ENCODE results near the gene IGHMBP2.
"Not testable (repeated sequence)": the region's sequence is repeated elsewhere in the genome, so short reads cannot be mapped to it uniquely, and the experiment has no call there.

IGHMBP2 gene

DNA sequence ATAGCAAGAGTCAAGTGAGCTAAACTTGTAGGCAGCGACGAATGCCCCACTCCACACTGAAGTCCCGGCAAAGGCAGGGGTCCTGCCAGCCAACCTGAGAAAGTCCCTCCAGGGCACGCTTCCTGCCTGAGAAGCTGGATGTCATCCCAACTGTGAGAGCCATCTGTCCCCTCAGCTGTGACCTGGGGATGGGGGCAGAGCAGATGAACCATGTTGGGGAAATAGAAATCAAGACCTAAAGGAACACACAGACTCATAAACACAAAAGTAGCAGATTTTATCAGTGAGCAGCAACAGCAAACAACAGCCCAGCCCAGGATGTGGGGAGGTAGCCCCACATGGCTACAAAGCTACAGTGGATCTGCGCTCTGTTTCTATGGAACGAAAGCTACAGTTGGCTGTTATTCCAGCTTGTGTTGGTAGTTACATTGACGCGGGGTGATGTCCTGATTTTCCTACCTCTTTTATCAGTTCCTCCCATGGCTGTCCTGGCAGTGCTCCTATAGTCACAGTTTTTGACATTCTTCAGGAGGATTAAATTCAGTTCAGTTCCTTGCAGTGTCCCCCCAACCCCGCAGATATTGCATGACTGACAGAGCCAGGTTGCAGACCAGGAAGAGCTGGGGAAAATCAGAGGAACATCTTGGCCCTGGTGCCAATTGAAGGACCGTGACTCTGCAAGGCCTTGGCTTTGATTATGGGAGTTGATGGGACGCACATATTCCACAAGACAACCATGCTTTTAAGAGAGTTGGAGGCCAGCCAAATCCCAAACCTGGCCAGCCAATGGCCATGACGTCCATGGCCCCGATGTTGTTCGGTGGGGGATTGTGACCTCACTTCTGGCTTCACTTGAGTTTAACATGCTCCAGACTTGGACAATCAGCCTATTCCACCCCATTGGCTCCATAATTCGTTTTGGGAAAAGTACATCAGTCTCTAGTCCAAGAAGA lies 62.5 kb downstream of the IGHMBP2 start:
- no peak for DNase-seq

DNA sequence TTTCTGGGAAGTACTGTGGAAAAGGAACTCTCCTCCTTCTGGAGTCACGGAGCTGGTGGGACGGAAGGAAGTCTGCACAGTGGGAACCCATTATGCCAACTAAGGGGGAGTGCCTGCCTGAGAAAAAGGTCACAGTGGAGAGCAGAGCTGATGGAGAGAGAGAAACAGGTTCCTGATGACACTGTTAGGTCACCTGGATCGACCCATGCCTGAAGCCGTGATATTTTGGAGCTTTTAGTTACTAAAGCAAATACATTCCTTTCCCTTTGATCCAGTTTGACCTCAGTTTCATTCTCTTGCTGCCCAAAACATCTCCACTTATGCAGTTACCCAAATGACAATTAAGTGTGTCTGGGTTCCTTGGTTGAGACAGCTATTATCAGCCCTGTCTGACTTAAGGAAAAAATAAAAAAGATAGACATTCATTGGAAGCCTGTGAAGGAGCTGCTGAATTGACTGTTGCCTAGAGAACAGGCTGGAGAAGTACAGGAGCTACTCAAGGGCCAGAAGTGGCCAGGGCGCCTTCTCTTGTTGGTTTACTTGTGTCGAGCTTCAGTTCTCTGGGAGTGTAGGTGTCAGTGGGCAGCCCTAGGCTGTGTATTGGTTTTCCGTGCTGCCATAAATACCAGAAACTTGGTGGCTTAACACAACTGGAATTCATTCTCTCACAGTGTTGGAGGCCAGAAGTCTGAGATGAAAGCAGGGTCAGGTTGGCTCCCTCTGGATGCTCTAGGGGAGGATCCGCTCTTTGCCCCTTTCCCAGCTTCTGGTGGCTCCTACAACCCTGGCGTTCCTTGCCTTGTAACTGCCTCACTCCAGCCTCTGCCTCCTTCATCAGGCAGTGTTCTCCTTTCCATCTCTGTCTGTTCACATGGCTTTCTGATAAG lies 63.4 kb downstream of the IGHMBP2 start:
- DNase-seq = no peak

DNA sequence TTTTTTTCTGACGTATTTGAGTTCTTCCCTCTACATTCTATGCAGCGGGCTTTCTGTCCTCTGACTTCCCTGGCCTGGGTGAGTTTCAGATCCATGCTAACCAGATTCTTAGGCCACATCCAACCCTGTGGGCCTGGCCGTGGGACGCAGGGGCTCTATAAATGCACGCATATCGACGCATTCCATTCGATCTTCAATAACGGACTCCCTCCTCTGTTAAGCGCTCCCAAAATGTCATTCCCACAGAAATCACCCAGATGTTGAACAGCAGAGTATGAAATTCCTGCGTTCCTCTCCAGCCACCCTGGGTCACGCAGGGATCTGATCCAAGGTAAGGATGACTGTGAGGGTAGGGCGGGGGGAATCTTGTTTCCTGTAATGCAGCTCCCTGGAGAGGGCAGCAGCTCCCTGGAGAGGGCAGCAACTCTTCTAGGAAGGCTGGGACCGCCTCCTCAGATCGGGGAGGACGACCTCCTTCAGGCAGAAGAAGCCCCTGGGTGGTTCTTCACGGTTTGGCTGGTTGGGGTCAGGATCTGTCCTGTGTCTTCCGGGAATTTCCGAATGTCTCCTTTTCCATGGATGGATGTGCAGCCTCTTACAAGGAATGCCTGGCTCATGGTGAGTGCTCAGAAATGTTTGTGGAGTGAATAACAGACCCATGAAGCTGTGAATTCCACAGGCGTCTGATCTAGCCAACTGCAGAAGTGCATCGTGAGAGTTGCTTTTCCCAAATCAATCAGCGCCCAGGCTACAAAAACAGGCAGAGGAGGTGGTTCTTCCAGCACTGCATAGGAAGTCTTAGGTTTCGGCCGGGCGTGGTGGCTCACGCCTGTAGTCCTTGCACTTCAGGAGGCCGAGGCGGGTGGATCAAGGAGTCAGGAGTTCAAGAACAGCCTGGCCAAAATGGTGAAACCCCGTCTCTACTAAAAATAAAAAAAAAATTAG lies 64.9 kb downstream of the IGHMBP2 start:
- no peak for DNase-seq

DNA sequence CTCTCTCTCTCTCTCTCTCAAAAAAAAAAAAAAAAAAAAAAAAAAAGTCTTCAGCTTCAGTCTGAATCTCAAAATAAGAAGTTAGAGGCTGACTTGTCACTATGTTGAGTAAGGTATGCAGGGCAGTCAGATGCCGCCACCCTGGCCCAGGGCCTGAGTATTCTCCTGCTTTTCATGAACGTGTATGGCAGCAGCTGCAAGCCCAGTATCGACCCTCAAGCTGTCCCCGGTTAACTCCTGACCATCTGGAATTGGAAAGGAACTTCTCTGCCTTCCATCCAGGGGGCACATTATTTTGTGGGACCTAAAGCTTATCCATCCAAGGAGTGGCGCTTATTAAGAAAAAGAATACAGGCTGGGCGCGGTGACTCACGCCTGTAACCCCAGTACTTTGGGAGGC lies 65.7 kb downstream of the IGHMBP2 start:
- DNase-seq = no peak

DNA sequence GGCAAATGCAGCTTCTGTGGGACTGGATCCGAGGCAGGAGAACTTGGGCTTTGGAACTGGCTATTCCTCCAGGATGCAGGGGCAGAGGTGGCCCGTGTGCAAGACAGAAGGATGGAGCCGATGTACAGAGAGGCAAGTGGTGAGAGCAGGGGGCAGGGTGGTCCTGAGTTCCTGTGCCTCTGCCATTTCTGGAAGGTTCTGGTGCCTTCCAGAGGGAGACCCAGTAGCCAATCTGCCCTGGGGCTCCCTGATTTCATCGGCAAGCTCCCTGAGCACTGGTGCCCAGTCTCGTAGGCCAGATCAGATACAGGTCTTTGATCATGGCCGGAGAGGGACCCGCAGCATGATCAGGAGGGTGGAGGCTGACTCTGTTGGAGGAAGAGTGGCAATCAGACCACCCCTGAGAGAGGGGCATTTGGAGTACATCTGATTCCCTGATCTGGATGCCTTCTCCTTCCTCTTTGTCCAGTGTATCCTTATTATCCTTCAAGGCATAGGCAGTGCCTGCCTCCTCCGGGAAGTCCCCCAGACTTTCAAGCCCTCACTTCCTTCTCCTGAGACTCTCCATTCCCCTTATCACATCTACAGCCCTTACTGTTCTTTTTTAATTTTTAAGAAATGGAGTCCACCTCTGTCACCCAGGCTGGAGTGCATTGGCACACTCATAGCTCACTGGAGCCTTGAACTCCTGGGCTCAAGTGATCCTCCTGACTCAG lies 67.4 kb downstream of the IGHMBP2 start:
- DNase-seq = no peak

DNA sequence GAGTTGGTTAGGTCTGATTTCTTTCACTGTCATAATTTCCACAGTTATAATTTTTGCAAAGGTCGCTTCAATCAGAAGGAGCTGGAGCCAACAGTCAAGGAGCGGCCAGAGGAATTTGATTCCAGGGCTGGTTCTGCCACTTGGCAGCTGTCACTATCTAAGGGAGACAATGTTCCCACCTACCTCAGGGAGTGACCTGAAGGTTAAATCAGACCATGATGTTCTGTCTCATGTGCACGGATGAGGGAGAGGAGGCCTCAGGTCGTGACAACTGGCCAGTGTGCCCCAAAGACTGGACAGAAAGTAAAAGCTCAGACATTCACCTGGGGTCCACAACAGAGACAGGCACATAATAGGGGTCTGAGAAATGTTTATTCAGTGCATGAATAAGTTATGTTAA lies 69.5 kb downstream of the IGHMBP2 start:
- DNase-seq = no peak

DNA sequence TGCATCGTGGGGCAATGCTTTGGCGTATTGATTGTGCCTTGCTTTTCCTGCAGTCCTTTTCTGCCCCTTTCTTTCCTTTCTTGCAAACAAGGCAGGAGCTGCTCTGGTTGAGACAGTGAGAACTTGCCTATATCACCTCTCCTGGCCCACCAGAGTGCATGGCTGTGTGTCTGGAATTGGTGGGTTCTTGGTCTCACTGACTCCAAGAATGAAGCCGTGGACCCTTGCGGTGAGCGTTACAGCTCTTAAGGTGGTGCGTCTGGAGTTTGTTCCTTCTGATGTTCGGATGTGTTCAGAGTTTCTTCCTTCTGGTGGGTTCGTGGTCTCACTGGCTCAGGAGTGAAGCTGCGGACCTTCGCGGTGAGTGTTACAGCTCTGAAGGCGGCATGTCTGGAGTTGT lies 70.0 kb downstream of the IGHMBP2 start:
- DNase-seq = not testable (repeated sequence)

DNA sequence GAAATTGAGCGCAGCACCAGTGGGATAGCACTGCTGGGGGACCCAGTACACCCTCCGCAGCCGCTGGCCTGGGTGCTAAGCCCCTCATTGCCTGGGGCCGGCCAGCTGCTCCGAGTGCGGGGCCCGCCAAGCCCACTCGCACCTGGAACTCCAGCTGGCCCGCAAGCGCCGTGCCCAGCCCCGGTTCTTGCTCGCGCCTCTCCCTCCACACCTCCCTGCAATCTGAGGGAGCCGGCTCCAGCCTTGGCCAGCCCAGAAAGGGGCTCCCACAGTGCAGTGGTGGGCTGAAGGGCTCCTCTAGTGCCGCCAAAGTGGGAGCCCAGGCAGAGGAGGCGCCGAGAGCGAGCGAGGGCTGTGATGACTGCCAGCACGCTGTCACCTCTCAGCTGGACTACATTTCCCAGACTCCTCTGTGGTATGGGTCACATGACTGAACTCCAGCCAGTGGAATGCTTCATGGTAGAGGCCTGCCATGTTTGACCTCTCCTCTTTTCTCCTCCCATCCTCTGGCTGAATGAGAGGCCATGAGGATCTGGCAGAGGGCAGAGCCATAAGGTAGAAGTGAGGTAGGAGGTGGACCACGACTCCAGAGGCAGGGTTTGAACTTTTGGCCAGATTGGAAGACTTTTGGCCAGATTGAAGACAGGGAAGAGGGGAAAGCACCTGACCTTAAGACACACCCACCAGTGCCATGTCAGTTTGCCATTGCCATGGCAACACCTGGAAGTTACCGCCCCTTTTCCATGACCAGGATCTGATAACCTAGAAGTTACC lies 70.9 kb downstream of the IGHMBP2 start:
- no peak for DNase-seq

DNA sequence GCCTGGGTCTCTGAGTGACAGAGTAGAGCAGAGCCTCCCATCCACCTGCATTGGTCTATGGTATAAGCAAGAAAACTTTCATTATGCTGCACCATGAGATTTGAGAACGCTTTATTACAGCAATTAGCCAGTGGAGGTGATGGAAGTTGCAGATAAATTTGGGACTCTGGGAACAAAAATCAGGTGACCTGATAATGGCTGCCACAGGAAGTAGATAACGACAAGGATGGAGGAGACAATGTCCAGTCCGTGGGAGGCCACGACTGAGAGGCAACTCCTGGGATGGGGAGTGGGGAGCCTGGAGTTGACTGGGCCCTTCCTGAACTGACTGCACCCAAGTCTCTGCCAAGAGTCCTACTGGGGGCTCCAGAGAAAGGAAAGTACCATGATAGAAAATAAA lies 72.4 kb downstream of the IGHMBP2 start:
- no peak for DNase-seq

DNA sequence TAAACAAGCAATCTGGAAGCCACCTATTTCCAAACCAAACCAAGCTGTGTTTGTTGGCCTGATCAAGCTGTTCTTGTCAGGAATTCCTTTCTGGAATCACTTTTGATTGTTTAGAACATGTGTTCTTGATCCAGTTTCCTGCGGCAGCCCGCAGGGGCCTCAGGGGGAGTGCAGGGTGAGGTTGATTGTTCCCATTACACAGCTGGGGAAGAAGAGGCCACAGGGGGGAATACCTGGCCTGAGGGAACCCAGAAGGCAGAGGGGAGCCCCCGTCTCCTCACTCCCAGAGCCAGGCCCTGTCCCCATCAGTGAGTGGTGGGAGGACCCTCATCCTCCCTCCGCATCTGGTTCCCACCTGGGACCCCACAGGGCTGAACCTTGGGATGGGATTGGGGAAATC lies 72.9 kb downstream of the IGHMBP2 start:
- DNase-seq = no peak

DNA sequence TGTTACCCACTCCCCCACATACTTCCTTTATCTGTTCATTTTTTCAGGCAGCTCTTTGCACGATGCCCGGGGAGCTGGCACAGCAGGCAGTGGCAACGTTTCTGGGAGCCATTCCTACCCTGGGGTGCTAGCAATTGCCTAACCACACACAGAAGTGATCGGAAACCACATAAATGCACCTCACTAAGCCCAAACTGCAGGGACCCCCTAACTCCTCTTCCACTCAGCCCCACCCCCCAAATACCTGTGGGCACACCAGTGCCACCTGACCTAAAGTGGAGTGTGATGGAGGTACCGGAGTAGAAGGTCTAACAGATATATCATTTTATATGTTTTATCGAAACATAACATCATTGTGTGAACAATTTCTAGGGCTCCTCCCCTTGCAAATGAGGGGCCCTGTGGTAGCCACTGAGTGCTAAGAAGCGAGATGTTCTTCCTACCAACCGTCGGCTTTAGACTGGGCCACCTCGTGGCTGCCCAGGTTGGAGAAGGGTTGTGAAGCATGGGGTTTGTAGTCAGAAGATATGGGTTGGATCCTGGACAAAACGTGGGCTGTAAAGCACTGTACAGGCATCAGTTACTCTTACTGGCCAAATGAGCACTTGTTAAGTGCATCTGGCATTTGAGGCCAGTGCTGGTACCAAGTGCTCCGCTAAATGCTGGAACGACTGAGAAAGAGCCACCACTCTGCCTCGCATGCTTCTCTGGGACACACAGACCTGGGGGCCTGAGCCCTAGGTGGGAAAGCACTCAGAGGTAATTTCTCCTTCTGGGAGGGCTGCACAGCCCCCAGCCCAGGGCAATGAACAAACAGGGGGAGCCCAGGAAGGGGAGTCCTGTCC lies 74.3 kb downstream of the IGHMBP2 start:
- no peak for DNase-seq

DNA sequence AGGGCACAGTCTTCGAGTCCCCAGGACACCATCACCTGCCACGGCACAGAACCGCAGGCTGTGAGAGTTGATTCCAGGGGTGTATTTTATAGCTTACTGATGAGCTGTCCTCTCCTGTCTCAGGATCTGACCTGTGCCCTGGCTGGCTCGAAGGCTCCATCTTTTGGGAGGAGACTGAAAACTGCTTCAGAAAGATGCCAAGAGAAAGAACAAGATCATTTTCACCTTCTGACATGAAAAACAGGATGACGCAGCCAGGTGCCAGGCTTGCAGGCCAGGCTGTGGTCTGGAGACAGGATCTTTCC lies 74.9 kb downstream of the IGHMBP2 start:
- DNase-seq = no peak

DNA sequence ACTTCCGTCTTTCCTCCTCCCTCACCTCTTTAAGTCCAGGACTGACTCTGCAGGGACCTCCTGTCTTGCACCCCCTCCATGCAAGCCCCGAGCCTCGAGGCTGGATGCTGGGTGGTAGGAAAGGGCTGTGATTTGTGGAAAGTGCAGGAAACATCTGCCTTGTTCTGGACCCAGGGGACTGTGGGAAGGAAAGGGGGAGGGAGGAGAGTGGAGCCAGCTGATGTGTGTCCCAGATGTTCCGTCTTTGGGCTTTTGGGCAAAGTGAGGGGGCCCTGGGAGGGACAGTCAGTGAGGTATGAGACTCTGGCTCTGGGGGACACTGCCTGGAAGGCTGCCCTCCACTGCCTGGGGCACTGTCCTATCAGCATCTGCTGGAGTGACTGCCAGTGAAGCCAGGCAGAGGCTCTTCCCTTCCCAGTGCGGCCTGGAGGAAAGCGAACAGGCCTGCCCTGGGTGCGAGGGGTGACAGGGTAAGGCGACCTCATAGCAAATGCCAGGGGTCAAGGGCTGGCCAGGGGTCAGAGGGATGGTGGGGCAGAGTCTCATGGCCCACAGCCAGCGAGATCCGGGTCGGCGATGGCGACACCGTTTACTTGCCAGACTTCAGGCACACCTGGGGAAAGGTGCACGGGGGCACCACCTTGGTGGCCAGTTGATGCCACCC lies 75.4 kb downstream of the IGHMBP2 start:
- no peak for DNase-seq

DNA sequence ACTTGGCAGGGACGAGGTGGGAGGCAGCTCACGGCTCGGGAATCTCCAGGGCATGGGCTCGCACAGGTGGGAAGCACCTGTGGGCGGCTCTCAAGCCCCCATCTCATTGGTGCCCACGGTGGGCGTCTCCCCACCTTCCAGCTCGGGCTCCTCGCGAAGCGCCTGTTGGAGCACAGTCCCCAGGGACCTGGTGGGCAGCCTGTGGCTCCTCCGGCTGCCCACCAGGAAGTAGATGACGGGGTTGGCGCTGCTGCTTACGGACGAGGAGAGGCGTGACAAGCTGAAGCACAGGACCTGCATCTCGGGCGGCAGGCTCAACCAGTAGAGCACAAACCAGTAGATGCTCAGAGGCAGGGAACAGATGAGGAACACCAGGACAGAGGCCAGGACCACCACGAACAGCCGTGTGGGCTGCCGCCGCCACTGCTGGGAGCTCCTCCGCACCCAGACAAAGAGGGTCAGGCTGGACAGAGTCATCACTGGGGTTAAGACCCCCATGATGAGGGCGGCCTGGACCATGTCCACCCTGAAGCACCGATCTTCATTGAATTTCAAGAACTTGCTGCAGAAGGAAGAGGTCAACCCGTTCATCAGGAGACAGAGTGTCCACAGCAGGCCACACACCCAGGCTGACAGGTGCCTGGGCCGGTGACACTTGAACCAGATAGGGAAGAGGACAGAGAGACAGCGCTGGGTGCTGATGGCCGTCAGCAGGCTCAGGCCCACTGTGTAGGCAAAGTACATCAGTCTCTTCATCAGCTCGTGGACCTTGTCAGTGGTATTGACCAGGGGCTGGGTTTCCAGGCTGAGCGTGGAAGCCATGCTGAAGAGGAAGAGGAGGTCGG lies 76.5 kb downstream of the IGHMBP2 start:
- no peak for DNase-seq

DNA sequence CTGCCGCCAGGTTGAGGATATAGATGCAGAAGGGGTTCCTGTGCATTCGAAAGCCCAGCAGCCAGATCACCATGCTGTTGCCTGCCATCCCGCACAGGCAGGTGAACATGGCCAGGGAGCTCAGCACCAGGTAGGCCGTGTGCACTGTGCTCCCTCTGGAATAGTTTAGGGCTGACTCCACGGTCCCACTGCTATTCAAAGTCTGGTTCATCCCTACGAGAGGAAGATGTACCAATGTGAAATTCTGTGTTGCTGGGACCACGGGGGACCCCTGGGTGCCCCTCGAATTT lies 77.0 kb downstream of the IGHMBP2 start, which contains the start of gene MRGPRD:
Gene MRGPRD (minus strand): TSS at position 211 of the 290 bp plus-strand sequence. CDS start 0 bp downstream, at position 211.
- DNase-seq = no peak

DNA sequence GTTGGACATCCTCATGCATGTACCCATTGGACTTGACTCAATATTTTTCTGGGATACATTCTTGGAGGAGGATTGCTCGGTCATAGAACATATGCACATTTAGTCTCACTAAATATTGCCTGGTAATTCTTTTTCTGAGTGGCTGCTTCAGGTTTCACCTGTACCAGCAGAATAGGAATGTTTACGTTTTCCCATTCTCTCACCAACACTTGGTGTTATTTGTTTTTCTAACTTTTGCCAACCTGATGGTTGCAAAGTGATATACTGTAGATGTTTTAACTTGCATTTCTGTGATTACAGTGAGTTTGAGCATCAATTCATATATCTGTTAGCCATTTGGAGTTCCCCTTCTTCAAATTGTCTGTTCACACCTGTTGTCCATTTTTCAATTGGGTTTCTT lies 78.4 kb downstream of the IGHMBP2 start:
- no peak for DNase-seq

DNA sequence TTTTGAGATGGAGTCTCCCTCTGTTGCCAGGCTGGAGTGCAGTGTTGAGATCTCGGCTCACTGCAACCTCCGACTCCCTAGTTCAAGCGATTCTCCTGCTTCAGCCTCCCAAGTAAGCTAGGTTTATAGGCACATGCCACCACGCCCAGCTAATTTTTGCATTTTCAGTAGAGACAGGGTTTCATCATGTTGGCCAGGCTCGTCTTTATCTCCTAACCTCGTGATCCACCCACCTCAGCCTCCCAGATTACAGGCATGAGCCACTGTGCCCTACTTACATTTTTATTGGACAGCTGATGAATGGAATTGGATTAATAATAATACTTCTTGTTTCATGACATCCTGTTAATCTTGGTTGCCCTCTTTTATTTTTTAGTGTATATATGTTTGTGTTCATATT lies 80.1 kb downstream of the IGHMBP2 start:
- DNase-seq = no peak

DNA sequence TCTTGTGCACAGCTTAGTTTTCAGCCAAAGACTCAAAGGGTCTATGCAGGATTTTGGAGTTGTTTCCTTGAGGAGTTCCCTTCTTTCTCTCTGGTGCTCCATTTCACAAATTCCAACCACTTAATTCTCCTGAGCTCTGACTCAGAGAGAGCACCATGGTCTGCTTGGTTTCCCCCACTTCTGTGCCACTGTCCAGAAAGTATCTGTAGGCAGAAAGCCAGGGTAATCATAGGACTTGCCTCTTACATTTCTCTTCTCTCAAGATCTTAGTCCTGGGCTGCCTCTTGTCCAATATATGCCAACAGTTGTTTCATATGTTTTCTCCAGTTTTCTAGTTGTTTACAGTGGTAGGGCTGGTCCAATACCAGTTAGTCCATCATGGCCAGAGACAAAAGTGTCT lies 83.5 kb downstream of the IGHMBP2 start:
- DNase-seq = no peak

DNA sequence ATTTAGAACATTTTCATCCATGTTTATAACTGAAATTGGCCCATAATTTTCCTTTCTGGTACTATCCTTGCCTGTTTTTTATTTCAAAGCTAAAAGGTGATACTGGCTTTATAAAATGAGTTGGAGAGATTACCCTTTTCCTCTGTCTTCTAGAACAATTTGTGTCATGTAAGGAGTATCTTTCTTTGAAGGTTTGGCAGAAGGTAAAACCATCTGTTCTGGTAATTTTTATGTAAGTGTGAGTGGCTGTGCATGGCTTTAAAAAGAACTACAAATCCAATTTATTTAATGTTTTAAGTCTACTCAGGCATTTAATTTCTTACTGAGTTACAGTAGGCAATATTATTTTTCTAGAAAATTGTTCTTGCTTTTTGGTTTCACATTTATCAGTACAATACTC lies 84.8 kb downstream of the IGHMBP2 start:
- no peak for DNase-seq
